Right atrium auricular region (tissue), 2 donors: Measurements from ENCODE around the gene FAH. TPM values are rescaled to one million over a fixed set of nuclear protein-coding genes. Genes with fewer than 3 reads are reported as not detected.

ENCODE experiments used
- DNase-seq: peaks from one replicate; pipeline ENCODE4 v3.0.0-alpha.2; 2019; ENCODE audit warnings: low spot score
- H3K27ac ChIP-seq, 2 donors: fragments of 200-600 bp; sonication (generic); 1 replicate in 1 of 2; 2 replicates in 1 of 2; pipeline ENCODE4 v1.5.1; 2016 to 2019
- H3K27me3 ChIP-seq, 2 donors: fragments of 200-600 bp; sonication (generic); one replicate each; pipeline versions ENCODE4 v1.5.1 to v1.6.0; 2017 to 2019
- H3K36me3 ChIP-seq: fragments of 200-600 bp; sonication (generic); one replicate; pipeline ENCODE4 v1.5.1; 2016
- H3K4me1 ChIP-seq, 2 donors: fragments of 200-600 bp; sonication (generic); one replicate each; pipeline versions ENCODE4 v1.5.1 to v1.6.0; 2017 to 2019
- H3K4me3 ChIP-seq, 2 donors: fragments of 200-600 bp; sonication (generic); 1 replicate in 1 of 2; 2 replicates in 1 of 2; pipeline ENCODE4 v1.5.1; 2017 to 2019; ENCODE audit warnings: mild to moderate bottlenecking in 1 of 2, moderate library complexity in 1 of 2
- H3K9me3 ChIP-seq, 2 donors: fragments of 200-600 bp; sonication (generic); one replicate each; pipeline ENCODE4 v1.5.1; 2019
- total RNA-seq, 2 donors: library from RNA; depleted of rRNA; stranded (reverse); fragments of >200 nt; gene quantifications; one replicate each; pipeline ENCODE4 v1.1.0, GENCODE V29; 2016
- TF ChIP-seq, protein P1 (sequence below), 2 donors: fragments of 200-600 bp; sonication (generic); IDR thresholded peaks; one replicate each; pipeline ENCODE4 v1.5.1; 2019; ENCODE audit warnings: antibody characterized with exemption in 2 of 2

Gene FAH
- total RNA-seq, 2 donors from 2014 or later, result 14.4 to 14.6 TPM

DNA sequence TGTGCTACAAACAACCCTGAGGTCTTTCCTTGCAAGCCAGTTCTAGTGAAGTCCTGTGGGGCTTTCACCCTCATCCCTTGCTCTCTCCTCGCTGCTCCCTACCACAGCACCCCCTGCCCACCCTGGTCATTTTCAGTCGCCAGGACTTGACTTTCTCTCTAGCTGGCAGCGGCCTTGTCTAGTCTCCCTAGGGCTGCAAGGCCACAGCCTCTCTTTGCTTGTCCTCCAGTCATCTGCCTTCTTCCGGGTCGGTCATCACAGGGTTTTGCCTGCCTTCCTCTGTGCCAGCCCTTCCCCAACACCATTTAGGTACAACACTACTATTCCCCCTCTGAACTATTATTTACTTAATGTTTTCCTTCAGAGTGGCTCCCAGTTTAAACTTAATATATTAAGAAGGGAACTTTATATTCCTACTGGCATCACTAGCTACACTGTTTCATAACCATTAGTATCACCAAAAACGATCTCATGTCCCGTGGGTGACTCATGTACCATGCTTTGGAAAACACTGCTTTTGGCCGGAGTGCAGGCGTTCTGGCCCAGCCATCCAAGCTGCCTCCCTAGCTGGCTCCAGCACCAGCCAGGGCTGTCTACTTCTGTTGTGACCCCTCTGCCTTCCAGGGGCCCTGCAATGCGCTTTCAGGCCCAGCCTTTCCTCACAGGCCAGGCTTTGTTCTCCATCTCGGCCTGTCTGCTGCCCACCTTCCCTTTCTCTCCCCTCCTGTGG lies 21.4 kb downstream of the FAH start:
- no peak for DNase-seq
- H3K4me3 ChIP-seq, result no peak overlapping the region
- peak overlapping the region in 1 of 2 donors; percentile 39 for H3K27ac ChIP-seq
- H3K36me3 ChIP-seq, result no peaks in the 10 kb centered on the region
- TF ChIP-seq, protein P1, sequence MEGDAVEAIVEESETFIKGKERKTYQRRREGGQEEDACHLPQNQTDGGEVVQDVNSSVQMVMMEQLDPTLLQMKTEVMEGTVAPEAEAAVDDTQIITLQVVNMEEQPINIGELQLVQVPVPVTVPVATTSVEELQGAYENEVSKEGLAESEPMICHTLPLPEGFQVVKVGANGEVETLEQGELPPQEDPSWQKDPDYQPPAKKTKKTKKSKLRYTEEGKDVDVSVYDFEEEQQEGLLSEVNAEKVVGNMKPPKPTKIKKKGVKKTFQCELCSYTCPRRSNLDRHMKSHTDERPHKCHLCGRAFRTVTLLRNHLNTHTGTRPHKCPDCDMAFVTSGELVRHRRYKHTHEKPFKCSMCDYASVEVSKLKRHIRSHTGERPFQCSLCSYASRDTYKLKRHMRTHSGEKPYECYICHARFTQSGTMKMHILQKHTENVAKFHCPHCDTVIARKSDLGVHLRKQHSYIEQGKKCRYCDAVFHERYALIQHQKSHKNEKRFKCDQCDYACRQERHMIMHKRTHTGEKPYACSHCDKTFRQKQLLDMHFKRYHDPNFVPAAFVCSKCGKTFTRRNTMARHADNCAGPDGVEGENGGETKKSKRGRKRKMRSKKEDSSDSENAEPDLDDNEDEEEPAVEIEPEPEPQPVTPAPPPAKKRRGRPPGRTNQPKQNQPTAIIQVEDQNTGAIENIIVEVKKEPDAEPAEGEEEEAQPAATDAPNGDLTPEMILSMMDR (IDR thresholded peaks at IDR 0.05), result no peak
- no peaks in the 10 kb centered on the region for H3K27me3 ChIP-seq
- no peaks in the 10 kb centered on the region for H3K9me3 ChIP-seq
- no peaks in the 10 kb centered on the region for H3K4me1 ChIP-seq

DNA sequence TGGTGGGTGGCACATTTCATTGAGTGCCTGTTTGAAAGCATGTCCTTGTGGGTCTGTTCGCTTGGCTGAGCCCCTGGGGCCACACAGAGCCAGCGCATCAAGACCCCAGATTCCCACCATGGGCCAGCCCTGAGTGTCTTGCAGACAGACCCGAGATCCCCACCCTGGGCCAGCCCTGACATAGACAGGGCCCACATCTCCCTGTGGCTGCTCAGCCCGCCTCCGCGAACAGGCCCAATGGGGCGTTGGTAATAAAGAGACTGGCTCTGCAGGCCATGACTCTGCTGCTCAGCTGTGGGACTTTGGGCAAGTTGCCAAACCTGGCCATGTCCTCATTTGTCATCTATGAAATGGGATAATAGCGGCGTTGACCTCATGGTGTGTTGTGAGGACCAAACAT lies 22.6 kb downstream of the FAH start:
- Histone ChIP-seq H3K4me1 (no peaks in the 10 kb centered on the region), H3K27ac (no peak overlapping the region), H3K27me3 (no peaks in the 10 kb centered on the region), H3K9me3 (no peaks in the 10 kb centered on the region), H3K36me3 (no peaks in the 10 kb centered on the region), H3K4me3 (no peak overlapping the region)
- TF ChIP-seq, protein P1 (IDR thresholded peaks at IDR 0.05), result no peak
- DNase-seq, result no peak

DNA sequence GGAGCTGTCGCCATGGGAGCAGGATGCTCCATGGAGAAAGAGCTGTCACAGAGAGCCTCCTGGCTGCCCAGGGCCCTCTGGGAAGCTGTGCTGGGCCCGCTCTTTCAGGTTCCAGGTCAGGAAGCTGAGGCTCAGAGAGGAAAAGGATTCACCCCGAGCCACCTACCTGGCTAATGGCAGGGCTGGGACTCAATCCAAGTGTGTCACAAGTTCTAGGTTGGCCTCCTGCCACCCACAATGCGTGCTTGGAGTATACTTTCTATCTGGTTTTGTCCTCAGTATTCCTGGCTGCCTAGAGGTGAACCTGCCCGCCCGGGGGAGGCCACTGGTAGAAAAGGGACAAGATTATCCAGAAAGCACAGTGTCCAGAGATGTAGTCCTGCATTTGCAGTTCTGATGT lies 23.6 kb downstream of the FAH start:
- Histone ChIP-seq H3K4me3 (no peak overlapping the region), H3K36me3 (peaks cover 6% of the 10 kb centered on the region), H3K9me3 (no peaks in the 10 kb centered on the region), H3K27me3 (no peaks in the 10 kb centered on the region), H3K4me1 (no peaks in the 10 kb centered on the region), H3K27ac (no peak overlapping the region)
- no peak for DNase-seq
- TF ChIP-seq, protein P1 (IDR thresholded peaks at IDR 0.05), result no peak

DNA sequence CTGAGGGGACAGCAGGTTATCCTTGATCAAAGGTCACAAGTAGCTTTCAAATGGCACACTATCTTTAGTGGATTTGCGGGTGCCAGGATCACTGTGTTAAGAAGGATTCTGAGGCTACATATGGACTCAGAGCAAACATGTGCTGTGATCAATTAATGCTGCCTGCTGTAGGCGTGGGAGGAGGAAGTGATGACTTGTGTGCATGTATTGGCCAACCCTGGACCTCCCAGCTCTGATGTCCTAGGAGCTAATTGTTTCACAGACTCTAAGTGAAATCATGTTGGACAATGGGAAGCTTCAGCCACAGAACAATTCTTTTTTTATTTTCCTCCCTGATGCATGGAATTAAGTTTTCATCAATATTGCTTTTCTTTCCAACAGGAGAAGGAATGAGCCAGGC lies 24.4 kb downstream of the FAH start:
- H3K27me3 ChIP-seq, result no peaks in the 10 kb centered on the region
- no peaks in the 10 kb centered on the region for H3K4me1 ChIP-seq
- peaks cover 13% of the 10 kb centered on the region for H3K36me3 ChIP-seq
- TF ChIP-seq, protein P1 (IDR thresholded peaks at IDR 0.05), result no peak
- H3K4me3 ChIP-seq, result no peak overlapping the region
- no peak for DNase-seq
- no peaks in the 10 kb centered on the region for H3K9me3 ChIP-seq
- no peak overlapping the region for H3K27ac ChIP-seq

DNA sequence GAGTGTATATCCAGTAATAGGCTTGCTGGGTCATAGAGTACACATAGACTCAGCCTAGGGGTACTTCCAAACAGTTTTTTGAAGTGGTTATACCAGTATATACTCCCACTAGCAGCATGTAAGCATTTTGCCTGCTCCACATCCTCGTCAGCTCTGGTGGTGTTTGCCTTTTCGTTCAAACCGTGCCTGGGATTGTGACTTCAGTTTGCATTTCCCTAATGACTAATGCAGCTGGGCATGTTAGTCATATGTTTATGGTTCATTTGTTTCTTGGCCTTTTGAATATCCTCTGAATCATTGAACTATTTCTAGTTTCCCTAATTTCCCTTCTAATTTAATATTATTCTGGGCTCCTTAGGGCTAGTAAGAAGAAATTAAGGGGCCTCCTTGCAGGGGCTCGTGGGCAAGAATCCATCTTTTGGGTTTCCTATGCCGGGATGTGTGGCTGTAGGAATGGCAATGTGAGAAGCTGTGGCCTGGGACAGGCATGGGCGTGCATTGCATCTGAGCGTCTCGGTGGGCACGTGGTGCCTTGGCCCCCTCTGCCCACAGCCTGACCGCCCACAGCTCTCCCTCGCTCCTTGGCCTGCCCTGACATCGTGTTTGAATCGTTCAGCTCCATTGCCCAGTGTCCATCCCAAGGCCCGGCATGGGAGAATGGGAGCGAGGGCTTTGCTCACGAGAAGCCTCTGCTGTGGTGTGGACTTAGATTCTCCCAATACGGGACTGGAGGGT lies 26.4 kb downstream of the FAH start:
- no peak for DNase-seq
- H3K4me3 ChIP-seq, result no peak overlapping the region
- TF ChIP-seq, protein P1 (IDR thresholded peaks at IDR 0.05), result no peak
- H3K9me3 ChIP-seq, result no peaks in the 10 kb centered on the region
- H3K27me3 ChIP-seq, result no peaks in the 10 kb centered on the region
- H3K27ac ChIP-seq, result no peak overlapping the region
- H3K4me1 ChIP-seq, result peaks cover 0 to 11% of the 10 kb centered on the region in 2 donors
- peaks cover 13% of the 10 kb centered on the region for H3K36me3 ChIP-seq
